ENCODE results near the gene HCFC1R1.
A peak's percentile ranks its signal among the peaks of the same experiment; 100 is the strongest.

HCFC1R1 gene

DNA sequence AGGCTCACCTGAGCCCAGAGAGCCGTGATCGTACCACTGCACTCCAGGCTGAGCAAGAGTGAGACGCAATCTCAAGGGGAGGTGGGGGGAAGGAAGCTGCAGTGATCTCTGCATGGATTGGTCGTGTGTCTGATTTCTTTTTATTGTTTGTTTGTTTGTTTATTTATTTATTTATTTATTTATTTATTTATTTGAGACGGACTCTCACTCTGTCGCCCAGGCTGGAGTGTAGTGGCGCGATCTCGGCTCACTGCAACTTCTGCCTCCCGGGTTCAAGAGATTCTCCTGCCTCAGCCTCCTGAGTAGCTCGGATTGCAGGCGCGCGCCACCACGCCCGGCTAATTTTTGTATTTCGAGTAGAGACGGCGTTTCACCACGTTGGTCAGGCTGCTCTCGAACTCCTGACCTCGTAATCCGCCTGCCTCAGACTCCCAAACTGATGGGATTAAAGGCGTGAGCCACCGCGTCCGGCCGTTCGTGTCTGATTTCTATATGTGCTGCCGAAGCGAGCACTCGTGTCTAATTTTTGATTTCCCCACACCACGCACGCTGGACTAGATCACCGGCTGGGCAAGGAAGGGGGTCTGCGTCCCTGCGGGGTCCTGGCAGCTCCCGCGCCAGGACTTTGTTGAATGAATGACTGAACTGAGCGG is 4.0 kb downstream of the HCFC1R1 start:
- DNase-seq (ENCODE audit: low read depth) = no peak

DNA sequence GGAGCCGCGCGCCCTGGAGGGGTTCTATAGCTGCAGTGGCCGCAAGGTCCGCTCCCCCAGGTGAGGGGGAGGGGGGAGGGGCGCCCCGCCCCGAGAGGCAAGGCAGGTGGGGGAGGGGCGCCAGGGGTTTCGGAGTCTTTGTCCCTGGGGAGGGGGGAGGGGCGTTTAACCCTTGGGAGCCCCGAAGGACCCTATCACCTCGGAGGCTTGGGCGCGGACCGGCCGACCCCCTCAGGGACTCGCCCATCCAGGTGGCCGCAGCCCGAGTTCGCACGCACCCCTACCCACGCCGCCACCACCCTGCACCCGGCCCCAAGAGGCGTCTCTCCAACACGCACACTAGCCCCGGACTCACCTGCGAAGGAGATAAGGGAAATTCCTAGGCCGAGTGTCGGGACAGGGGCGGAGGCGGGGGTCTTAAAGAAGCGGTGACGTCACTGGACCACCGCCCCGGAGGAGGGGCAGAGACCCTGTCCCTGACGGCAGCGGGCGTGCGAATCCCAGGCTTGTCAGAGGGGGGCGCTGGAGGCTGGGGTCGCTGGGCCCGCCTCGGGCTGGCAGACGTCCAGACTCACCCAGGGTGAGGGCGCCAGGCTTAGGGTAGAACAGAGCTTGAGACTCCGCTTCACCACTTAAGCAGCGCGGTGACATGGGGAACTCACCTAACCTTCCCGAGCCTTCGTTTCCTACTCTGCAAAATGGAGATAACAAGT is 5.8 kb downstream of the HCFC1R1 start, which contains the start of gene CLDN6:
Gene CLDN6, minus strand, starts transcription at position 390 of the 713 bp plus-strand sequence. CDS start 2,162 bp downstream, outside the sequence.
- DNase-seq (ENCODE audit: low read depth) = no peak

DNA sequence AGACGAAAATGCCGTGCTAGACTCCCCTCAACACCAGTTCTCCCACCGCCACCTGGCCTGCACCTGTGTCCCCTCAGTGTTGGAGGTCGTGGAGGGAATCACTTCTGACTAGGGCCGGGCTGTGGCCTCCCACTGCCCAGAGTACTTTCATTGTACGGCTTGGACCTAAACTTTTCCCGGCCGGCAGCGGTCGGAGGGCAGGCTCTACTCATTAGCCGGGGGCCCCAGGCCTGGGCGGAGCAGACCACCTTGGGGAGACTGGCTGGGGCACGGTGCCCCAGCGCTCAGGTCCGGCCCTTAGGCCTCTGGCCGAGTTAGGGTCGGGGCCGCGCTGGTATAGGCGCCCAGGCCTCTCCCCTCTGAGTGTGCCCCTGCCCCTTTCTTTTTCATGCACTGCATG is 6.4 kb downstream of the HCFC1R1 start:
- DNase-seq (ENCODE audit: low read depth) = no peak

DNA sequence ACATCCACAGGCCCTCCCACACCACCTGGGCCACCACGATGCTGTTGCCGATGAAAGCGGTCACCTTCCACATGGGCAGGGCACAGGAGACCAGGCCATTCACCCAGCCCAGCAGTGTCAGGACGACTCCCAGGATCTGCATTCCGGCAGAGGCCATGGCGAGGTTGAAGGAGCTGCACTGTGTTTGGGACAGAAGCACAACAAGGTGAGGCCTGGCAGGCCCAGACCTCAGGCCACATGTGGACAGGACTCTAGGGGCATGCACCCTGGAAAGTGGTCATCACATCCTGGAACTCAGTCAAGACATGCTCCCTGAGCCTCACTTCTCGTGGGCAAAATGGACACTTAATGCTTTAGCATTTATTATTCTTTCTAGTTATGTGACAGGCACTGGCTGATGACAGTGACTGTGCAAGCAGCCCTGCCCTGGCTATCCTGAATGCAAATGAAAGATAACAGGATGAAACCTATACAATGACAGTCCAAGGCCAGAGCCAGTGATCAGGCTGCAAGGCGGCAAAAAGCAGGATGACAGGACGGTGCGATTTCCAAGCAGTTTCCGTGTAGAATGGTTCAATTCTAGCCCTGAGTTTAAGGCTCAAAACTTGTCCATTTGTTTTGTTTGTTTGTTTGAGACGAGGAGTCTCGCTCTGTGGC is 7.7 kb downstream of the HCFC1R1 start:
- DNase-seq (ENCODE audit: low read depth) = no peak

DNA sequence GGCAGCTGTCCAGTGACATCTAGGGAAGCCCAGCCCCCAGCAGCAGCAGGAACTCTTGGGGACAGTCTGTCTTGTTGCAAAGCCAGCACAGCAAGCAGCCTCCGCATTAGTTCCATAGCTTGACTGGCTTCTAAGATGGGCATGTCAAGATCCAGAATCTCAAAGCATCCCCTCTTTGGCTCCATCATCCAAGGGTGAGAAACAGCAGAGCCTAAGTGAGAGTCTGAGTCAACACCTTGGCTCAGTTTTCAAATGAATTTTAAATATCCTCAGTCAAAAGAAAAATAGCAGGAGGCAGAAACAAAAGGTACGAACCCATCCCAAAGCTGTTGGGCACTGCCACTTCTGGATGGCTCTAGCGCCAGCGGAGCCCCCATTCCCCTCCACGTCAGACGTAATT is 8.8 kb downstream of the HCFC1R1 start:
- no peak for DNase-seq (ENCODE audit: low read depth)

DNA sequence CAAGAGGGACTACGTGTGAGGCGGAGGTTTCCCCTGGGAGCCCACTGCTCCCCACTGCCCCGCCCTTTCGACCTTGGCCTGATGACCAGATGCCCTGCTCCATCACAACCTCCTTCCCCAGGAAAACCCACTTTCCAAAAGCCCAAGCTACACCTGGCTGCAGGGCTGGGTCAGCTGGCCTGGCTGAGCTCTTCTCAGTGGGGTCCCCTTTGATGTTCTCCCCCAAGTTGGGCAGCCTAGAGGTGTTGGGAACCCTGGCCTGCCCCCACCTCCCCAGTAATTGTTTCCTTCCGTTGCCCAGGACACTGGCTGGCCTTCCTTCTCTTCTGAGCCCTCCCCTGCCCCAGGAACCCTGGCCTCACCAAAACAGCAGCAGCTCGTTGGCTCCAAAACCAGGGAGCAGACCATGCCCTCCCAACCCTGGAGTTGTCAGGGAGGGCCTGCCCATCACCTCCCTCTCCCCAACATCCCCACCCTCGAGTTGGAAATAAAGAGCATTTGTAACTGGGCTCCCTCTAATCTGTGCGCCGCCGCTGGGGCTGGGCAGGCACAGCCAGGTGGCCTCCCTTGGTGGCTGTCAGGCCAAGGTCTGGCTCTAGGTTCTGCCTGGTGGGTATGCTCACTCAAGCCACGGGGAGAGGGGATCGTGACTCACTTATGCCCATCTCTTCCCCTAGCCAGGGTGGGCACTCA is 9.6 kb downstream of the HCFC1R1 start:
- no peak for DNase-seq (ENCODE audit: low read depth)

DNA sequence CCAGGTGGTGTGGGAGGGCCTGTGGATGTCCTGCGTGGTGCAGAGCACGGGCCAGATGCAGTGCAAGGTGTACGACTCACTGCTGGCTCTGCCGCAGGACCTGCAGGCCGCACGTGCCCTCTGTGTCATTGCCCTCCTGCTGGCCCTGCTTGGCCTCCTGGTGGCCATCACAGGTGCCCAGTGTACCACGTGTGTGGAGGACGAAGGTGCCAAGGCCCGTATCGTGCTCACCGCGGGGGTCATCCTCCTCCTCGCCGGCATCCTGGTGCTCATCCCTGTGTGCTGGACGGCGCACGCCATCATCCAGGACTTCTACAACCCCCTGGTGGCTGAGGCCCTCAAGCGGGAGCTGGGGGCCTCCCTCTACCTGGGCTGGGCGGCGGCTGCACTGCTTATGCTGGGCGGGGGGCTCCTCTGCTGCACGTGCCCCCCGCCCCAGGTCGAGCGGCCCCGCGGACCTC is 10.2 kb downstream of the HCFC1R1 start:
- no peak for DNase-seq (ENCODE audit: low read depth)

DNA sequence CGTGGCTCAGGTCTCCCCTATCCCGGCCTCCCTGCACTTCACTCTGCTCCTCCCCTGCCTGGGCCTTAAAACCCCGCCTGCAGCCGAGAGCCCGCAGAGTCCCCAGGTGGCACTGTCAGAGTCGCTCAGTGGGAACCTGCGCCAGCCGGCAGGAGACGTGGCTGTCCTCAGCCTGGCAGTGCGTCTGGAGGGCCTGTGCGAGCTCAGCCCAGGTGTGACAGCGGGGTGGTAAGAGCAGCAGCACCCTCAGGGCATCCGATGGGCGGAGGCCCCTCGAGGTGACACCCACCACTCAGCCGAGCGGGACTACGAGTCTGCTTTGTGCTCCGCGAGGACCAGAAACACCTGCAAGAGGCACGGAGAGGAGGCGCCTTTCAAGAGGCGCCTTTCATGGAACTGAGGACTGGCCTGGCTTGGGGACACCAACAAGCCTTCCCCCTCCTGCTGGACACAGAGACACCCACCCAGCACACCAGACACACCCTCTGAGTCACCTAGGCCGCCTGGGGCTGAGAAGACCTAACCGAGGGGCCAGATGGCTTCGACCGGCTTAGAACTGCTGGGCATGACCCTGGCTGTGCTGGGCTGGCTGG is 10.8 kb downstream of the HCFC1R1 start, which contains the start of gene CLDN9:
Gene CLDN9, plus strand, starts transcription at position 96 of the 593 bp plus-strand sequence. Its CDS starts 440 bp downstream, at position 536.
- no peak for DNase-seq (ENCODE audit: low read depth)

DNA sequence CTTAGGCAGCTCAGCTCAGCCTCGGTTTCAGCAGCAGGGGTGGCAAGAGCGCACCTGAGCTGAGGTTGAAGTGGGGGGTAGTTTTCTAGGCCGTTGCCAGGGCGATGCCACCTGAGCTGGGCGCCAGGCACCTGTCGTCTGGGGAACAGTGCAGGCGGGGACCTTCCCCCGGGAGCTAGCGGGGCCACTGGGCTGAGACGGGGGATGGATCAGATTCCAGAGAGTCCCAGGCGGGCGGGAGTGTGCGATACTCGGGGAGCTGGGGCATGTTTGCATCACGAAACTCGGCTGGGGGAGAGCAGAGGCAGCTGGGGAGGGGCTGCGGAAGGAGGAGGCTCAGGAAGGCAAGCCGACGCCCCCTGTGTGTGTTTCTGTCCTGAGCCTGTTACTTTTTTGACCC is 11.5 kb downstream of the HCFC1R1 start:
- DNase-seq (ENCODE audit: low read depth) = no peak

DNA sequence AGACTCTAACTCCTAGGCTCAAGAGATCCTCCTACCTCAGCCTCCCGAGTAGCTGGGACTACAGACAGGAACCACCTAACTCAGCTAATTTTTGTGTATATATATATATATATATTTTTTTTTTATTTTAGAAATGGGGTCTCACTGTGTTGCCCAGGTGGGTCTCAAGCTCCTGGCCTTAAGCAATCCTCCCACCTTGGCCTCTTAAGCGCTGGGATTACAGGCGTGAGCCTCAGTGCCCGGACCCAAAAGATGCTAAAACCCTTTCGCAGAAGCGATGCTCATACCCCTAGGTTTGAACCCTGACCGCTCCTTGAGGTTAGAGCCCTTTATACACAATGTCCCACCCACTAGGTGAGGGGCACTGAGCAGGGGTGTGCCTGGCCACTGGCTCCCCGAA is 13.2 kb downstream of the HCFC1R1 start:
- no peak for DNase-seq (ENCODE audit: low read depth)

DNA sequence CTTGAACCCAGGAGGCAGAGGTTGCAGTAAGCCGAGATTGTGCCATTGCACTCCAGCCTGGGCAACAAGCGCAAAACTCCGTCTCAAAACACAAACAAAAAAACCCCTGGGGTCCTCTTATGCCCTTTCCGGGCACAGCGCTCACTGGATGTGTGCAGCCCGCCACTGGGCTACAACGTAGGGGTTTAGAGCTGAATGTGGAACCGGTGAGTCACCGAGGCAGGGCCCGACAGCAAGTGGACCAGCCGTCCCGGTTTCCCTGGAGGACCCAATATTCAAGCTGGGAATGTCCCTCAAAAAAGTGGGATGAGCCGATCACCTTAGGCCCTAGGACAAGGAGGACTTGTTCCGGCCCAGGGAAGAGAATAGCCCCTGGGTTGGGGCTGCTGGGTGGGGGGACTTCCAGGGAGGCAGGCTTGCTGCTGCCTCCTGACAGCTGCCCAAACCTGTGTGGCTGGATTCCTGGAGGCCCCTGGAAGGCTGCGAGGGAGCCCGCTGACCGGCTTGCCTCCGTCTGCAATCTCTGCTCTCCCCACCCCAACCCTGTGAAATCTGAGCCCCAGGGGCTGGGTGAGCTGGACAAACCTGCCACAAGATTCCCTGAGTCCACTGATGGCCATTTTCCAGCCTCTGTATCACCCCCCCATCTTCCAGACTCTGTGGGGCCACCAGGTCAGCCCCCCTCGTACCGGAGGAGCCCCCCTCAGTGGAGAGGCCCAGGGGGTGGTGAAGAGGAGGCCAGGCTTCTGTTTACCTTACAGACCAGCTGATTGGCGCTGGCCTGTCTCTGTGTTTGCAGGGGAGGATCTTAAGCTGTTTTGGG is 14.0 kb downstream of the HCFC1R1 start:
- no peak for DNase-seq (ENCODE audit: low read depth)

DNA sequence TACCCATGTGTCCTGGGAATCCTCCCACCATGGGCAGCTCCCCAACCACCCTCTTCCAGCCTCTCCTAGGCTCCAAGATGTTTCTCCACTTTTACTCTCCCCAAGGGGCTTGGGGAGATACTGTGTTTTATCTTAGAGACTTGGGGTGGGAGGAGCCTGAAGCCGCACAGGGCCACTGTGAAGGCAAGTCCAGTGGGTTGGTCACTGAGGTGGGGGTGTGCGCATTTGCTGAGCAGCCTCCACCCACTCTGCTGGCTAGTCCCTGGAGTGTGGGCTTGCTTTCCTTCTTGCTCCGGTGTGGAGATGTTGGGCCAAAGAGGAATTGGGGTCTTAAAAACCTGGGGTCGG is 15.1 kb downstream of the HCFC1R1 start:
- no peak for DNase-seq (ENCODE audit: low read depth)

DNA sequence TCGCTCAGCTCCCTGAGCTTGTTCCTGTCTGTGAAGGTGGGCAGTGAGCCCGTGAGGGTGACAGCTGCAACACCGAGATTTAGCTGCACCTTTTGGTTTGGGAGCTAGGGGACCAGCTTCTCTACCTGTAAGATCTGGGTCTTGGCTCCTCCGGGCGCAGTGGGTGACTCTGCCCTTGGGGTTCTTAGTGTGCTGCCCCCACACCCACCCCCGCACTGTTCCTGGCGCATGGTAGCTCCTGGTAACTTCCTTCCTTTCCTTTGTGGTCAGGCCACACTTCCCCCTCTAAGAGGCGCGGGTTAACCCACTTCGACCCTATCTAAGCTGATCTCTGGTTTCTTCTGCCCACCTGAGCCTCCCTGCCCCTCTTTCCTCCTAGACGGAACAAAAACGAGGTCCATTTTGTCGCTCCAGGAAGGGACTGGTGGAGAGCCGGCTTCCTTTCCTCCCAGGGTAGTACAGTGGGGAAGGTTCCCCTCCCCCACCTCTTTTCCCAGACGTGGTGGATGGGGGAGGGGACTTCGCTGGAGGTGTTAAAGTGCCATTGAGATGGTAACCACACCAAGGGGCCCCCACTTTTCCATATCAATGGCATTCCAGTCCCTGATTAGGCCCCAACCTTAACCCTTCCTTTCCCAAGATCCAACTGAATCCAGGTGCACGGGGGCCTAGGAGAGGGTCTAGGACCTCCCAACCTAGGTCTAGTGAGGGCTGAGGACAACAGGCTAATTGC is 15.6 kb downstream of the HCFC1R1 start:
- no peak for DNase-seq (ENCODE audit: low read depth)

DNA sequence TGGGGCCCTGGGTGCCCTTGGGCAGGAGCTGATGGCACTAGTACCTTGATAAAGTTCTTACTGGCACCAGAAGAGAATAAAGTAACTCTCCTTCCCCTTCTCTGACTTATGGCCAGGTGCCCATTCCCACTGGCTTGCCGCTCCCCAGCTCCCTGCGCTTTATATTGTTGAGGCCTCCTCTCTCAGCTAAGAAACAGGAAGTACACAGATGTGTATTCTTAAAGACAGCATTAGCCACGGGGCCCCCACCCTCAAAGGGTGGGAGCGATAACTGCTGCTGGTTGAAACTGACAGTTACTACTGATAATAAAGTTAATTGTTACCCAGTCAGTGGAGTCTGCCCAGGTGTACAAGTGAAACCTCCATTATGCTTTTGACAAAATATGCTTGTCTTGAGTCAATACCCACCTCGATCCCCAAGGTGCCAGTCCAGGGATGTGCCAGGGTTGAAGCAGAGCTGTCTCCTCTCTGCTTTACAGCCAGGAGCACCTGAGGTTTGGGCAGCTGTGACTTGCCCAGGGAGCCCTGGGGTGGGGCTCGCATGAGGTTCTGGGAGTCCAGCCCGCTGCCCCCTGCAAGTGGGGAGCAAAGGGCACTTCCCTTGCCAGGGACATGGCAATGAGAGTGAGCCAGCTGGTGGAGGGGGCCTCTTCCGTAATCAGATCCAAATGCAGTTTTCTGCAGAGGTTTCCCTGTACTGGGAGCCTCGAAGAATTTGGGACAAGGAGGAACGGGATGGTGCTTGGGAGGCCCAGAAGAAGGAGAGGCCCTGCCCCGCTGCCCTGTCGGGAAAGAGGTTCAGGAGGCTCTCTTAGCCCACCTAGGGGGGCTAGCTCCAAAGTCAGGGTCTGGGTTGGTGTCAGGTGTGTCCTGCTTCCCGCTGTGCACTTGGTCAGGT is 16.4 kb downstream of the HCFC1R1 start:
- DNase-seq (ENCODE audit: low read depth) = no peak

DNA sequence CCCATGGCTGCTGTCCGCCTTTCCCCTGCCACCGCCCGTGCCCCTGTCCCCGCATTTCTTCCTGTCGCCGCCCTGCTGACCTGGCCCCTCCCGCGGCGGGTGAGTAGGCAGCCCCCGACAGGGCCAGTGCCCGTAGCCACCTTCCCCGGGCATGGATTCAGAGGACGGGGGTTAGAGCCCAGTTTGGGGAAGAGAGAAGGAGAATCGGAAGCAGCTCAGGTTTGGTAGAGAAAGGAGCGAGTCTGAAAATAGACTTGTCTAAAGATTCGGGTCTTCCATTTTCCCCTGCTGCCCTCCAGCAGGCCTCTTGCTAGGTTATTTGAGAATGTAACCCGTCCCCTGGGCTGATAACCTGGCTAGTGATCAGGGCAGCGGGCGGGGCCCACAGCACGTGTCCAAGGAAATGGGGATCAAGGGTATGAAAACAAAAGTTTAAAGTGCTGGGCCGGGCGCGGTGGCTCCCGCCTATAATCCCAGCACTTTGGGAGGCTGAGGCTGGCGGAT is 18.9 kb downstream of the HCFC1R1 start:
- no peak for DNase-seq (ENCODE audit: low read depth)

DNA sequence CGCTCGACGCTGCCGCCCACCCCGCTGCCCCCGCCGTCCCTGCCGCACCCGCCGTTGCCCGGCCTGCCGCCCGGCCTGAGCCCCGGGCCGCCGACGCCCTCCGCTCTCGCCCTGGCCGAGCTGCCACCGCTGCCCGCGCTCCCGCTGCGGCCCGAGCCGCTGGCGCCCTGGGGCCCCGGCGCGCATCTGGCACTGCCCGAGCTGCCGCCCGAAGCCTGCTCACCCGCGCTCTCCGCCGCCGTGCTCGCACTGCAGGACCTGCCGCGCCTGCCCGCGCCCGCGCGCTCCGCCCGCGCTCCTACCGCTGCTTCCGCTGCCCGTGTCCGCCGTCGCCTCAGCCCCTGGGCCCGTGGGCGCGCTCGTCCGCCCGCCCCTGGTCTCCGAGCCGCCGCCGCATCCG is 19.4 kb downstream of the HCFC1R1 start:
- DNase-seq (ENCODE audit: low read depth) = no peak

DNA sequence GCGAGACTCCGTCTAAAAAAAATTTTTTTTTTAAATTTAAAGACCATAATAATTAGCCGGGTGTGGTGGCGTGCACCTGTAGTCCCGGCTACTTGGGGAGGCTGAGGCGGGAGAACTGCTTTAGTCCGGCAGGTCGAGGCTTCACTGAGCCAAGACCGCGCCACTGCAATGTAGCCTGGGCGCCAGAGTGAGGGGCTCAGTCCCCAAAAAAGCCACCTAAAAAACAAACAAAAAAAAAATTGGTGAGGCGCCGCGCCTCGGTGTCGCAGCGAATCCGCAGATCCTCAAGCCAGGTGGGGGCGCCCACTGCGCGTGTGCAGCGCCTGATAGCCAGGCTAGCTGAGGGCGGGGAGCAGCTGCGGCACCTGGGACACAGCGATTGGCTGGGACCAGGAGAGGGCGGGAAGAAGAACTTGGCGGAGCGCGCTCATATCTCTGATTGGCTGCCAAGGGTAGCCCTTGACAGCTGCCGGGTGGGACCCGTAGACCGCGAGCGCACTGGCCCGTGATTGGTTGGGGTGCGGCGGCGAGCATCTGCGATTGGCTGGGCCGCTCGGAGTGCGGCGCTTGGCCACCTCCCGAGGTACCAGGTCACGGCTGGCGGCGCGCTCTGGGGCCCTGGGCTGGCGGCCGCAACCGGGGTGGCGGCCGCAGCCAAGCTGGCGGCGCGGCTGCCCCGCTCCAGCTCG is 20.0 kb downstream of the HCFC1R1 start:
- peak; percentile 90 for DNase-seq (ENCODE audit: low read depth)

DNA sequence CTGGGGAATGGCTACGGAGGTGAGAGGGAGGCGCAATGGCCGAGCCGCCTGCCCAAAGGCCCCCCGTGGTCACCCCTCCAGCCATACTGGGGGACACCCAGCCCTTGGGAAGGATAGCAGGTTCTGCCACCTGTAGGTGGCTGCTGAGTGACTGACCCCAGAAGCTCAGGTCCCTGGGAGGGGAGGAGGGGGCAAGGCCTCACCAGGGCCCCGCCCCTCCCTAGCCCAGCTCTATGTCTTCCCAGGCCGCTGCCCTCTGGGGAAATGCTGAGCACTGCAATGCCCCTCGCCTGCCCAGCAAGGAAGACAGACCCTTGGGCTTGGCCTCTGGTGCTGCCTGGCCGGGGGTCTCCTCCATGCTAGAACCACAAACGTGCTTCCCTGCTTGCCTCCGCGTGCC is 22.4 kb downstream of the HCFC1R1 start:
- DNase-seq (ENCODE audit: low read depth) = no peak

DNA sequence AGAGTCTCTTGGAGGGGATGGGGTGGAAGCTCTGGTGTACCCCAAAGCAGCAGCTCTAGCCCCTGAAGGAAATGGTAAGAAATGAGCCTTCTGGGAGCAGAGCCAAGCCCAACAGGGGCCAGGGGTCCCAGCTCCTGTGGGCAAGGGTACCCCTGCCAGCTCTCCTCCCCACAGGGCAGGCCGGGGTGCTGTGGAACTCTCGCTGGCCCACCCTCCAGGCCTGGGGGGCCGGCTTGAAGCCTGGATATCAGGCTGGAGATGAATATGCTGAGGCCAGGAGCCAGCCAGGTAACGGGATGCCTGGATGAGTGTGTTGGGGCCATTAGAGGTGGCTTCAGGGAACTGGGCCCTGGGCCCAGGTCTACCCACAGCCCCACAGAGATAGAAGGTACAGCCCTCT is 23.2 kb downstream of the HCFC1R1 start:
- DNase-seq (ENCODE audit: low read depth) = no peak

All from stimulated activated CD8-positive, alpha-beta memory T cell treated with anti-CD3 and anti-CD28 coated beads, Interleukin-7, amount 100 ng/mL, for 24 hours (primary cell).